ENCODE measurements around the gene ECI2.
"Not testable (repeated sequence)": the region's sequence is repeated elsewhere in the genome, so short reads cannot be mapped to it uniquely, and the experiment has no call there.

The ECI2 gene

DNA sequence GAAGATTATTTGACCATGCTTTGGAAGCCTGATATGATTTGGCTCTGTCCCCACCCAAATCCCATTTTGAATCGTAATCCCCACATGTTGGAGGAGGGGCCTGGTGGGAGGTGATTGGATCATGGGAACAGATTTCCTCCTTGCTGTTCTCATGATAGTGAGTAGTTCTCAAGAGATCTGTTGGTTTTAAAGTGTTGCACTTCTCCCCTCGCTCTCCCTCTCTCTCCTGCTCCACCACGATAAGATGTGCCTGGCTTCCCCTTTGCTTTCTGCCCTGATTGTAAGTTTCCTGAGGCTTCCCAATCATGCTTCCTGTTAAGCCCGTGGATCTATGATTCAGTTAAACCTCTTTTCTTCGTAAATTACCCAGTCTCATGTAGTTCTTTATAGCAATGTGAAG, 34.7 kb downstream of the ECI2 start:
- no peak for DNase-seq

DNA sequence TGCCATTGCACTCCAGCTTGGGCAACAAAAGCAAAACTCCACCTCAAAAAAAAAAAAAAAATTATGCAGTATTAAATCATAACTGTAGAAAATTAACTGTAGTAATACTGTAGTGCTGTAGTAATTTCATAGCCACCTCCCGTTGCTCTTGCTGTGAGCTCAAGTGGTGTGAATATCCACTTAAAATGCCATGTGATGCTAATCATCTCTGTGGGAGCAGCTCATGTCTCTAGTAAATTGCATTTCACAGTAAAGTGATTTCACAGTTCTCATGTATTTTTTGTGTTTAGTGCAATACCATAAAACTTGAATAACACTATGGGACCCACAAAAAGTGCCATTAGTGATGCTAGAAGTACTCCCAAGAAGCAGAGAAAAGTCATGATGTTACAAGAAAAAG, 42.1 kb downstream of the ECI2 start:
- no peak for DNase-seq

DNA sequence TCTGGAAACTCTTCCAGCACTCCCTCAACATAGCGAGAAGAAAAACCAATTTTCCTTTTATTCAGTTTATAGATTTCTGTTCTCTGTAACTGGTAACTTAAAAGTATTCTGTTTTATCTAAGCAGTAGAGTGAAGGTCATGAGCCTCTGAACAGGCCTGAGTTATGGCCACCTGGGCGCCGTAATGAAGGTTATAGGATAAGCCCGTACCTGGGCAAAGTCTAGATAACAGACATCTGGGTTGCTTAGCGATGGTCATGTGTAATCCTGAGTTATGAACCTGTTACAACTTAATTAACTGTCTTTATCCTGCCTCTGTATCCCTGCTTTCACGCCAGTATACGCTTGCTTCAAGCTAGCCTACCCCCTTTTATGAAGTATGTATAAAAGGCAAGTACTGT, 43.4 kb downstream of the ECI2 start:
- DNase-seq, result no peak

DNA sequence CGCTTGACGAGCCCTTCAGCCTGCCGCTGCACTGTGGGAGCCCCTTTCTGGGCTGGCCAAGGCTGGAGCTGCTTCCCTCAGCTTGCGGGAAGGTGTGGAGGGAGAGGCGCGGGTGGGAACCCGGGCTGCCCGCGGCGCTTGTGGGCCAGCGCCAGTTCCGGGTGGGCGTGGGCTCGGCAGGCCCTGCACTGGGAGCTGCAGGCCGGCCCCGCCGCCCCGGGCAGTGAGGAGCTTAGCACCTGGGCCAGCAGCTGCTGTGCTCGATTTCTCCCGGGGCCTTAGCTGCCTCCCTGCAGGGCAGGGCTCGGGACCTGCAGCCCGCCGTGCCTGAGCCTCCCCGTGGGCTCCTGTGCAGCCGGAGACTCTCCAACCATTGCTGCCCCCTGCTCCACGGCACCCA, 45.3 kb downstream of the ECI2 start:
- not testable (repeated sequence) for DNase-seq

DNA sequence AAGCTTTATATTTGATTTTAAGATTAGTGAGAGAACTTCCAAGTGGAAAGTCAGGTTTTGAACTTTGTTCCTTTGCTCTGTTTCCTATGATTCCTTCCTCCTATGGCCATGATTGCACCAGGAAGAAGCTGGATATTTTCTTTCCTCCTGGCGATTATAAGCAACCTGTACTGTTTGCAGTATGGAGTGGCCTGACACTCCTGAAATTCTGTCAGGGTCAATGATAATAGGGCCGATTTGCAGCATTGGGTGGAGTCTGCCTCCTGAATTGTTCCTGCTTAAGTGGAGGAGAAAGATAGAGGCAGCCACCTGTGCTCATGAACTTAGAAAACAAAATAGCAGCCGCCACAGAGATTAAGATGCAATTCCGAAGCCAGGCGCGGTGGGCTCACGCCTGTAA, 46.7 kb downstream of the ECI2 start:
- no peak for DNase-seq

DNA sequence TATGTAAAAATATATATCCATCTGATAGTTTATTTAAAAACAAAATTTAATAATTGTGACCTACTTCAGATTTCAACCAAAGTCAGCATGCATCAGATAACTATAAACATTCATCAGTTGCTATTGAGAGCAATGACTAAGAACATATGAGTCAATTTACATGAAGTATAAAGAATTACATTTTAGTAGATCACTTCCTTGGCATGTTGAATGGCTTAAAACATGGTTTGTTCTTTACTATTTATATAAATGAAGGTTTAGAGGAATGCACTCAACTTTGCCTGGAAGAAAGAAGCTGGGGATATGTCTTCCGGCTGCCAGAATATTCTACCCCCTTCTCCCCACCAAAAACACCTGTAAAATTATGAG, 50.1 kb downstream of the ECI2 start:
- no peak for DNase-seq

GRCh38 chr6:4084444-4085331, 50.7 kb downstream of the ECI2 start:
- no peak for DNase-seq

DNA sequence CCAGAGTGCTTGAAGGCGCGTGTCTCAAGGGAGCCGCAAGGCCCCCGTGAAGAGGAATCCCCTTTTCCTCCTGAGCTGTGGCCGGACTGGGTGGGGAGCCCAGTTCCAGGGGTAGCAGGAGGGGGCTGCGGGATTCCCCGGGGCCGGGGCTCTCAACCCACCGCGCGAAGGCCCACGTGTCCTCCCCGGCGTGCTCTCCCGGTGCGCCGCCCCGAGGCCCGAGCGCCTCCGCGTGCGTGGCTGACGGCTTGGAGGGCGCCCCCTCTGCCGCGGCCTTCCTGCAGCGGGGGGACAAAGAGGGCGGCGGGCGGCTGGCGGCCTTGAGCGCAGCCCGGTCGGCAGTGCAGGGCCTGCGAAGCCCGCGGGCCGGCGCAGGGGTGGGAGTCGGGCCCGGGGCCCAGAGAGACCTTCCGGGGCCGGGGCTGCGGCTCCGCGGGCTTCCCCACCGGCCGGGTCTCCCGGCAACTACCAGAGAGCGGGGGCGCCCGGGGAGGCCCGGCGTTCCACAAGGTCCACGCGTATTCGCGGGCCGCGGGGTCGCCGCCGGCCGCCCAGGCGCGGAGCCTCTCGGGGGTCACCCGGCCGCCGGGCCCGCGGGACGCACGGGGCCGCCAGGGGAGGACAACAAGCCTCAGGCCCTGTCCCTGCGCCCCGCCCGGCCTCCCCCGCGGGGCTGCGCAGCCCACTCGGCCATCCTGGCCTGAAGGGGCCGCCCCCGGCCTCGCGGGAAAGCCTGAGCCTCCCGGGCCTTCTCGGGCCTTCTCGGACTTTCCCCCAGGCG, 56.5 kb downstream of the ECI2 start, which contains the start of gene FAM217A:
Gene FAM217A (minus strand): TSS at position 447 of the 781 bp plus-strand sequence. CDS start 1,723 bp downstream, outside the sequence.
- no peak for DNase-seq

- no peak for DNase-seq
These were observed 60.7 kb downstream of the ECI2 start for GRCh38 chr6:4074478-4075235.

GRCh38 chr6:4071330-4071729, 64.0 kb downstream of the ECI2 start:
- DNase-seq, result no peak

DNA sequence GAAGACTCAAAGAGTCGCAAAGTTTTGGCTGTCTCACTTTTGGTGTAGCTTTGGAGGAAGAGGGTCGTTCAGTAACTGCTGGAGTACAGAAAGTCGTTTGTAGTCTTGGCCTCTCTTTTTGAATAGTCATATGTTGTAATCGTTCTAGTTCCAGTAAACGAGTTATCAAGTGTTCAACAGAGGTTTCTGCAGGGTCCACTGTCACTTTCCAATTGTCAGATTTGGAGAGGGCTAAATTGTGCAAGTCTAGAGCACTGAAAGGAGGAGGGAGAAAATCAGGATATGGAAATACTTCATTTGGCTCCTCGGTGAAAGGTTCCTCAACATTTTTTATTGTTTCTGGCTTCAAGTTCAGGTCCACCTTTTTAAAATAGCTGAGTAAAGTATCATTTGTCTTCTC, 66.2 kb downstream of the ECI2 start:
- no peak for DNase-seq

DNA sequence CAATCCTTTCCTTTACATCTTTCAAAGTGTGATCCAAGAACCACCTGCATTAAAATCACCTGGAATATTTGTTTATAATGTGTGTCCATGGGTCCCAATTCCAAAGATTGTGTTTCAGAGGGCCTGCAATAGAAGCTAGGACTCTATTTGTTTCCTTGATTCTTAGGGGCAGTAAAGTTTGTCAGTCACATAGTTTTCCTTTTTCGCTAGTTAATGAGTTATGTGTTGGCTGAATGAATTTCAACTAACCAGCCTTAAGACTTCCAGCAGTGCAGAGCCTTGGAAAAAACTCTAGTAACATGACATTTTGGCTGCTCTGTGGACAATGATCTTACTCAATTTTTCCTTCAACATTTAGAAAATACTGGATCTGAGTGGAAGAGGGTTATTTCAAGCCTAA, 67.7 kb downstream of the ECI2 start:
- no peak for DNase-seq

GRCh38 chr6:4066029-4066755, 69.2 kb downstream of the ECI2 start:
- DNase-seq, result no peak
